HG03457 (cell line): Measurements from ENCODE around the gene HNRNPH2.
A peak's percentile ranks its signal among the peaks of the same experiment; 100 is the strongest.

Source experiments
- ATAC-seq: cut with Tn5 transposase; IDR thresholded peaks from one replicate; pipeline ENCODE4 v1.9.1; 2021; ENCODE audit warnings: moderate number of reproducible peaks; ENCODE audit not compliant: unreplicated experiment

HNRNPH2 gene

GRCh38 chrX:101407748-101408531 lies at the start of gene HNRNPH2, which contains the start of gene GLA:
Gene HNRNPH2, plus strand, starts transcription at chrX:101408222. Its CDS starts 3,767 bp downstream, at chrX:101411989.
Gene GLA, minus strand, starts transcription at chrX:101407925. Its CDS starts 22 bp downstream, at chrX:101407903.
- peak; percentile 88 for ATAC-seq

GRCh38 chrX:101359966-101360365 lies 48.1 kb upstream of the HNRNPH2 start:
- no peak for ATAC-seq

- no peak for ATAC-seq
Measured at GRCh38 chrX:101360390-101360789, 47.6 kb upstream of the HNRNPH2 start.

- ATAC-seq, result no peak
Measured at GRCh38 chrX:101362116-101362515, 45.9 kb upstream of the HNRNPH2 start.

GRCh38 chrX:101362757-101363156 lies 45.3 kb upstream of the HNRNPH2 start:
- no peak for ATAC-seq

- no peak for ATAC-seq
Measured at GRCh38 chrX:101365301-101365795, 42.7 kb upstream of the HNRNPH2 start.

GRCh38 chrX:101368800-101369199 lies 39.2 kb upstream of the HNRNPH2 start:
- no peak for ATAC-seq

- ATAC-seq, result no peak
Measured at GRCh38 chrX:101369687-101370086, 38.3 kb upstream of the HNRNPH2 start.

- ATAC-seq, result no peak
Measured at GRCh38 chrX:101370888-101371504, 37.0 kb upstream of the HNRNPH2 start.

GRCh38 chrX:101377547-101377946 lies 30.5 kb upstream of the HNRNPH2 start:
- ATAC-seq, result no peak

- peak; percentile 87 for ATAC-seq
Measured at GRCh38 chrX:101383679-101384205, 24.3 kb upstream of the HNRNPH2 start.

- no peak for ATAC-seq
Measured at GRCh38 chrX:101385026-101385684, 22.9 kb upstream of the HNRNPH2 start.

- ATAC-seq, result peak; percentile 61
Measured at GRCh38 chrX:101385795-101386541, 22.1 kb upstream of the HNRNPH2 start, which contains the start of gene BTK. Gene BTK, minus strand, starts transcription at chrX:101386191. Its CDS starts 10,907 bp downstream, at chrX:101375284.

GRCh38 chrX:101386542-101386885 lies 21.5 kb upstream of the HNRNPH2 start:
- ATAC-seq, result no peak

GRCh38 chrX:101388604-101389003 lies 19.4 kb upstream of the HNRNPH2 start:
- ATAC-seq, result no peak

- ATAC-seq, result peak; percentile 81
Measured at GRCh38 chrX:101390664-101391525, 17.1 kb upstream of the HNRNPH2 start, which contains the start of gene RPL36A. Gene RPL36A, plus strand, starts transcription at chrX:101391011. Its CDS starts 33 bp downstream, at chrX:101391044.

GRCh38 chrX:101391831-101392230 lies 16.2 kb upstream of the HNRNPH2 start:
- ATAC-seq, result no peak

- ATAC-seq, result no peak
Measured at GRCh38 chrX:101393530-101394305, 14.3 kb upstream of the HNRNPH2 start.

GRCh38 chrX:101394372-101394771 lies 13.7 kb upstream of the HNRNPH2 start:
- ATAC-seq, result no peak
